ENCODE results near the gene TTLL11. TPM values are rescaled to one million over a fixed set of nuclear protein-coding genes. Genes with fewer than 3 reads are reported as not detected.
"Not testable (repeated sequence)": the region's sequence is repeated elsewhere in the genome, so short reads cannot be mapped to it uniquely, and the experiment has no call there.

Gene TTLL11
- total RNA-seq, 3 donors from 2014 or later = 6.0 to 22.2 (median 6.4) TPM

- no peaks in the 10 kb centered on the region for H3K4me1 ChIP-seq (ENCODE audit: low read depth)
- no peak for ATAC-seq
Observed at GRCh38 chr9:122075135-122076030, 17.7 kb downstream of the TTLL11 start.

DNA sequence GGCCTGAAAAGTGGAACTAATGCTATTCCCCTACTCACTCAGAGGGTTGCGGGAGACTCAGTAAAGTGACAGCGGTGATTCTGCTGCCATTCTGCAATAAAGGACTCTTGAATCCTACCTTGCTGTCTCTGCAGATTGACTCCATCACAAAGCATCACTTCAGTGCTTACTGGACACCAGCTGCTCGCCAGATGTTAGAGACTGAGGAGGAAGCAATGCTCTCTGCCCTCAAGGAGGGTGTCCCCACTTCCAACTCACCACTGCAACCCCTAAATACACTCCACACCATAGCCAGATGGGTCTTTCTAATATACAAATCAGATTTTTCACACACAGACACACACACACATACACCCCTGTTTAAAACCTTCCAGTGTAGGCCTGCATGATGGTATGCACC is 21.4 kb downstream of the TTLL11 start:
- ATAC-seq = no peak
- TF ChIP-seq, protein P1, sequence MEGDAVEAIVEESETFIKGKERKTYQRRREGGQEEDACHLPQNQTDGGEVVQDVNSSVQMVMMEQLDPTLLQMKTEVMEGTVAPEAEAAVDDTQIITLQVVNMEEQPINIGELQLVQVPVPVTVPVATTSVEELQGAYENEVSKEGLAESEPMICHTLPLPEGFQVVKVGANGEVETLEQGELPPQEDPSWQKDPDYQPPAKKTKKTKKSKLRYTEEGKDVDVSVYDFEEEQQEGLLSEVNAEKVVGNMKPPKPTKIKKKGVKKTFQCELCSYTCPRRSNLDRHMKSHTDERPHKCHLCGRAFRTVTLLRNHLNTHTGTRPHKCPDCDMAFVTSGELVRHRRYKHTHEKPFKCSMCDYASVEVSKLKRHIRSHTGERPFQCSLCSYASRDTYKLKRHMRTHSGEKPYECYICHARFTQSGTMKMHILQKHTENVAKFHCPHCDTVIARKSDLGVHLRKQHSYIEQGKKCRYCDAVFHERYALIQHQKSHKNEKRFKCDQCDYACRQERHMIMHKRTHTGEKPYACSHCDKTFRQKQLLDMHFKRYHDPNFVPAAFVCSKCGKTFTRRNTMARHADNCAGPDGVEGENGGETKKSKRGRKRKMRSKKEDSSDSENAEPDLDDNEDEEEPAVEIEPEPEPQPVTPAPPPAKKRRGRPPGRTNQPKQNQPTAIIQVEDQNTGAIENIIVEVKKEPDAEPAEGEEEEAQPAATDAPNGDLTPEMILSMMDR (IDR thresholded peaks at IDR 0.05) = no peak
- intact Hi-C loops (cut with DNase I, micrococcal nuclease) = no loop called here

More at GRCh38 chr9:122075135-122076030, 17.7 kb downstream of the TTLL11 start:
- Histone ChIP-seq H3K36me3 (ENCODE audit: low read depth) (no peaks in the 10 kb centered on the region), H3K4me3 (no peak overlapping the region), H3K9me3 (peaks cover 9% of the 10 kb centered on the region)
- TF ChIP-seq, protein P1 (IDR thresholded peaks at IDR 0.05) = no peak
- no peak for DNase-seq
- intact Hi-C loops (cut with DNase I, micrococcal nuclease) = no loop called here

GRCh38 chr9:122070728-122071515 is 22.2 kb downstream of the TTLL11 start:
- Histone ChIP-seq H3K4me3 (no peak overlapping the region), H3K36me3 (ENCODE audit: low read depth) (no peaks in the 10 kb centered on the region), H3K4me1 (ENCODE audit: low read depth) (no peaks in the 10 kb centered on the region), H3K9me3 (no peaks in the 10 kb centered on the region)
- TF ChIP-seq, protein P1 (IDR thresholded peaks at IDR 0.05) = no peak
- intact Hi-C loops (cut with DNase I, micrococcal nuclease) = no loop called here
- DNase-seq = no peak
- ATAC-seq = no peak

More for the DNA sequence above, 21.4 kb downstream of the TTLL11 start:
- no peaks in the 10 kb centered on the region for H3K4me1 ChIP-seq (ENCODE audit: low read depth)
- no peaks in the 10 kb centered on the region for H3K36me3 ChIP-seq (ENCODE audit: low read depth)
- no peaks in the 10 kb centered on the region for H3K9me3 ChIP-seq
- no peak overlapping the region for H3K4me3 ChIP-seq
- no peak for DNase-seq

DNA sequence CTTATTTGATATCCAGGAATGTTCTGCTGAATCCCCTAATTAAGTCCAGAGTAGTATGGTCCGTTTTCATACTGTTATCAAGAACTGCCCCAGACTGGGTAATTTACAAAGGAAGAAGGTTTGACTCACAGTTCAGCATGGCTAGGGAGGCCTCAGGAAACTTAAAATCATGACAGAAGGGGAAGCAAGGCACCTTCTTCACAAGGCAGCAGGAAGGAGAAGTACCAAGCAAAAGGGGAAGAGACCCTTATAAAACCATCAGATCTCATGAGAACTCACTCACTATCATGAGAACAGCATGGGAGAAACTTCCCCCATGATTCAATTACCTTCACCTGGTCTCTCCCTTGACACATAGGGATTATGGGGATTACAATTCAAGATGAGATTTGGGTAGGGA is 26.4 kb downstream of the TTLL11 start:
- ATAC-seq; H3K4me1 ChIP-seq (ENCODE audit: low read depth); H3K9me3 ChIP-seq; intact Hi-C loops (cut with DNase I, micrococcal nuclease); H3K36me3 ChIP-seq (ENCODE audit: low read depth); H3K4me3 ChIP-seq; DNase-seq: not testable (repeated sequence)

DNA sequence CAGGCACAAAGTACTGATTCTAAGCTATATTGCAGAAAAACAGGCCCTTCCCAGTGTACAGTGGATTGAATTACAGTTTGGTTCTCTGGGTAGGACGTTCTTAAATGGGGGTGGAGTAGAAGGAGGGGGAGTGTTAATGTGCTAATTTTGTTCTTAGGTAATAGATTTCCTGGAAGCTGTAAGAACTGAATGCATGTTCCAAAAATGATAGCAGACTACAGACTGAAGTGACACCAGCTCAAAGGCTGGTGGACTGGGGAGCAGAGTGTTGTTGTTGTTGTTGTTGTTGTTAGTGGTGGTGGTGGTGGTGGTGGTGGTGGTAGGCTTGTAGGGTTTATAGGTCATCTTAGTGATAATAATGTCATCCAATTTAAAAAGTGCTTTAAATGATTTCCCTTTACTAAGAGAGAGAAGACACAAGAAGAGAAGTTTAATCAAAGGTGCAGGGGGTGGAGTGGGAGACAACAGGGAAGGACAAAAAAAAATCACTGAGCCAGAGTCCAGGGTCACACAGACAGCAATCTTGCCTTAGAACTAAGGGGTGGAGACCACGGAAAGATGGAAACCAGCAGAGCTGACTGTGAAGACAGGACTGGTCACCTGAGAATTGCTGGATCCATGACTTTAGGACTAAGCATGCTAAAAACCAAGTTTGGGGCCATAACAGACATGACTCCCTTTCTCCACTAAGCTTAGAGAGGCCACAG is 27.0 kb downstream of the TTLL11 start:
- no peak overlapping the region for H3K4me3 ChIP-seq
- TF ChIP-seq, protein P1 (IDR thresholded peaks at IDR 0.05) = no peak
- H3K9me3 ChIP-seq = no peaks in the 10 kb centered on the region
- H3K4me1 ChIP-seq (ENCODE audit: low read depth) = no peaks in the 10 kb centered on the region
- intact Hi-C loops (cut with DNase I, micrococcal nuclease) = no loop called here
- ATAC-seq (no peak), DNase-seq (no peak)
- H3K36me3 ChIP-seq (ENCODE audit: low read depth) = no peaks in the 10 kb centered on the region

Measured in mucosa of descending colon (tissue), 3 donors.